ENCODE results near the gene MCM3AP.

The MCM3AP gene

DNA sequence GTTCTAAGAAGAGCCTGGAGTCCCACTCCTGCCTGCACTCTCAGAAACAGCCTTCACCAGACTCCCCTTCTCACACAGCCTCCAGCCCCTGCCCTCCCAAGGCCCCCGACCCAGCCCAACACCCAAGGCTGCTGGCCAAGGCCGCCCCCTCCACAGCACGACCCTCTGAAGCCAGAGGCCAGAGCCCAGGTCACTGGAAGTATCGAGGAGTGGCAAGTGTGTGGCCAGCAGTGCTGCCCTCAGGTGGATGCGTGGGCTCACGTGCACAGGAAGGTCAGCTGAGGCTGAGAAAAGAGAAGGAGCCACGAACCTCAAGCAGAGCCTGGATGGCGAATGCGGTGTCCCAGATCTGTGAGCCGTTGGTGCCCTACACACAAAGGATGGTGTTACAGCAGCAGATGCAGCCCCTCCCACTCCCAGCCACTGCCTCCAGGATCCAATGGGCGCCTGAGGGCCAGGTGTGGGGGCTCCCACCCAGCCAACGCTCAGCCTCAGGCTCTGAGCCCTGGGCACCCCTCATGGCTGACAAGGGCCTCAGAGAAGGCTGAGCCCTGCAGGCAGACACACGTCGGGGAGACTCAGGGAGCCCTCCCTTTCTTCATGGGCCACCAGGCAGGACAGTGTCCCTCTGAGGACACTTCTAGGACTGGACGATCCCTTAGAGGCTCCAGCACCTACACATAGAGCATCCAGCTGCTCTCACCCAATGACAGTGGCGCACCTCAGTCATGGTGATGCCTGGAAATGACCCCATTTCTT, 74.9 kb downstream of the MCM3AP start:
- Histone ChIP-seq H3K4me3 (ENCODE audit: low read depth, low read length) (no peak overlapping the region), H3K4me1 (ENCODE audit: control insufficient read depth, insufficient read depth, low read length, unreplicated experiment) (no peaks in the 10 kb centered on the region), H3K36me3 (ENCODE audit: insufficient read depth, low read length) (no peaks in the 10 kb centered on the region; the same call in 1 of the 2 replicates)

DNA sequence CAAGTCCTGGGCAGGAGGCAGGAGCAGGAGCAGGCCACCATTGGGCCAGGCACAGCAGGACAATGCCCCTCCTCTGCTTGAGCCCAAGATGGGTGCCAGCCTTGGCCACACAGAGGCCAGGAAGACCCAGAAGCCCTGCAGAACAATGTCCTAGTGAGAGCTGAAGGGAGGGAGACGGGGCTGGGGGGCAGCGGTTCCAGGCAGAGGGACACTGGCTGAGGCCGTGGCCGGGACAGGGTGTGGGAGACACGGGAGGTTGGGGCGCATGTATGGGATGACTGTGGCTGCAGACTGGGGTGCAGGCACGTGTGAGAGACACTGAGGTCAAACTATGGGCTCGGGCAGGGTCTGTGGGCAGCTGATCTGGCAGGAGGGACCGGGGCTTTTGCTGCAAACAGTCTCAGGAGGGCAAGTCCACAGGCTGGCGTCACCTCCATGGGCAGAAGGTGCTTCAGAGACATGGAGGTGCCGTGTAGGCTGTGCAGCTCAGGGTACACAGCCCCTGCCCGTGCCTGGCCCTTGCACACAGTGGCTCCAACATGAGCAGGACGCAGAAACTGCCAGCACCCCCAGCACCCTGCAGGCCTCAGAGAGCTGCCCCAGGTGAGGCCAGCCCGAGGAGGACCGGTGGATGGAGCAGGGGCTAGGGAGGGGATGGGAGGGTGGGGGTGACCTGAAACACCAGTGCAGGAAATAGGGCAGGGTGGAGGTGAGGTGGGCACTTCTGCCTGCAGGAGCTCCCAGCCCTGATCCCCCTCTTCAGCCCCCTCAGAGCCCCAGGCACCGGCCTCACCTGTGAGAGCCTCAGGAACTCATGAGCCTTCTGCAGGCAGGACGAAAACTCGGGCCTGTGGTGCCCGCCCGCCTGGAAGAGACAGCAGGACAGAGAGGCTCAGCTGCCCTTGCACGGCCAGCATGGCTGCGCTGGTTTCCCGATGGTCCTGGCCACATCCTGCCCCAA, 76.4 kb downstream of the MCM3AP start:
- H3K27ac ChIP-seq (ENCODE audit: low read depth, low read length): no peak overlapping the region
- H3K4me1 ChIP-seq (ENCODE audit: control insufficient read depth, insufficient read depth, low read length, unreplicated experiment): no peaks in the 10 kb centered on the region
- no peak overlapping the region for H2AFZ ChIP-seq (ENCODE audit: low read length, unreplicated experiment)
- no peaks in the 10 kb centered on the region for H3K79me2 ChIP-seq (ENCODE audit: control insufficient read depth, insufficient read depth, low read length, unreplicated experiment)
- no peak overlapping the region for H3K4me3 ChIP-seq (ENCODE audit: low read depth, low read length)
- no peaks in the 10 kb centered on the region; the same call in 1 of the 2 replicates for H3K36me3 ChIP-seq (ENCODE audit: insufficient read depth, low read length)
- H3K27me3 ChIP-seq (ENCODE audit: insufficient read depth, low read length): no peaks in the 10 kb centered on the region

More for the DNA sequence above, 74.9 kb downstream of the MCM3AP start:
- Histone ChIP-seq H3K27ac (ENCODE audit: low read depth, low read length) (no peak overlapping the region), H3K27me3 (ENCODE audit: insufficient read depth, low read length) (no peaks in the 10 kb centered on the region), H3K79me2 (ENCODE audit: control insufficient read depth, insufficient read depth, low read length, unreplicated experiment) (no peaks in the 10 kb centered on the region), H2AFZ (ENCODE audit: low read length, unreplicated experiment) (no peak overlapping the region)

DNA sequence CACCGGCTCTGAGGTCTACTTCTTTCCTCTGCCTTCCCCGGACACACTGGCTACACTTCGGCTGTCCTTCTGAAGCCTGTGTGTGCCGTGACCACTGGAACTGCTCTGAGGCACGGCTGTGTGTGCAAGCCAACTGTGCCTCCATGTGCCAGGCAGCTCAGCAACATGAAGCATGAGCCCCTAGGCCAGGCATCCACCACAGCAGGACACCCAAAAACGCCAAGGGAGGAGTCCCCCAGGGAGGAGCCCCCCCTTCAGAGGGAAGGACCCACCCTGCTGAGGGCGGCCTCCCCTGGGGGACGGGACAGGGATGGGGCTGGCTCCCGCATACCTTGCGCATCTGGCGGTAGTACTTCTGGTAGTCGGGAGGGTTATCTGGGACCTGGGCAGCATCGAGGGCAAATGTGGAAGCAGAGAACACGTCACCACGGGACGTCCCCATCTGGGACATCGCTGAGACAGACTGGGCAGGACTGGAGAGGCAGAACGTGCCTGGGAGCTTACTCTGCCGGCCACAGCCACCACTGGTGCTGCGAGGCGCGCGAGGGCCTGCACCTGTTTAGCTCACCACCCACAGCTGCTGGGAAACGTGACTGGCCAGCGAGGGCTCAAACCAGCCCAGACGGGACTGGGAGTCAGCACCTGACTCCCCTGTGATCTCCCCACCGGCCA, 77.4 kb downstream of the MCM3AP start:
- no peaks in the 10 kb centered on the region for H3K27me3 ChIP-seq (ENCODE audit: insufficient read depth, low read length)
- H3K79me2 ChIP-seq (ENCODE audit: control insufficient read depth, insufficient read depth, low read length, unreplicated experiment): no peaks in the 10 kb centered on the region
- no peak overlapping the region for H3K4me3 ChIP-seq (ENCODE audit: low read depth, low read length)
- H2AFZ ChIP-seq (ENCODE audit: low read length, unreplicated experiment): no peak overlapping the region
- H3K4me1 ChIP-seq (ENCODE audit: control insufficient read depth, insufficient read depth, low read length, unreplicated experiment): no peaks in the 10 kb centered on the region
- H3K27ac ChIP-seq (ENCODE audit: low read depth, low read length): no peak overlapping the region
- no peaks in the 10 kb centered on the region; the same call in 1 of the 2 replicates for H3K36me3 ChIP-seq (ENCODE audit: insufficient read depth, low read length)

DNA sequence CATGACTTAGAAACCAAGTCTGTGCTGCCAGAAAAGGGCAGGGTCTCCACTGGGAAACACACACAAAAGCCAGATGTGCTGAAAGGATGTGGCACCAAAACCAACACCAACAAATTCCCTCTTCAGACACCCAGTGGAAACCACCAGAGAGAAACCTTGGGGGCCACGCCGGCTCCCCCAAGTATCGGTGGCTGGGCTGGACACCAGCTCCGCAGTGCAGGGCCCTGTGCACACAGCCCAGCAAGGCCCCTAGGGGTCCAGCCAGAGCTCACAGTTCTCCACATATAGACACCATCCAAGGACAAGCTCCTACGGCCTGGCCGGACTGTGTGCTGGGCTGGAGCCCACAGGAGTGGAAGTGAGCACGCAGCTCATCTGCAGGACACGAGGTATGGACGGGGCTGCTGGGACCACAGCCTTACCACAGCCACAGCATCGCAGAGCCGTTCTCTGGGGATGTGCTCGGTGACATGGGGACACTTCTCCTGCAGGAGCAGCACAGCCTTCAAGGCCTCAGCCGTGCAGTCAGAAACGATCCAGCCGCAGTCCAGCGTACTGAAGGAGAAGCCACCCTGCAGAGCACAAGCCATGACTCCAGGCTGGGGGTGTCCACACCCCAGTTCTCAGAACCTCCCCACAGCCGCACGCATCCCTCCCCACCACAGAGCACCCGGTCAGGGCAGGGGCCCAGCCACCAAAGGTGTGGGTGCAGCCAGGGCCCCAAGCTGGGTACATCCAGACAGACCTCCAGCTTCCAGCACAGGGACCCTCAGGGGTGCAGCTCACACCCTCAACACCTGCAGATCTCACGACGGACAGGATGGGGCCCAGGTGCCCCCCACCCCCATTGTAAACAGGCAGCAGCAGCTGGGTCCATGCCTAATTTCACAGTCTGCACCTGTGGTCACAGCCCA, 78.1 kb downstream of the MCM3AP start:
- Histone ChIP-seq H3K27ac (ENCODE audit: low read depth, low read length) (no peak overlapping the region), H3K79me2 (ENCODE audit: control insufficient read depth, insufficient read depth, low read length, unreplicated experiment) (no peaks in the 10 kb centered on the region), H3K4me3 (ENCODE audit: low read depth, low read length) (no peak overlapping the region), H3K36me3 (ENCODE audit: insufficient read depth, low read length) (no peaks in the 10 kb centered on the region; the same call in 1 of the 2 replicates), H3K27me3 (ENCODE audit: insufficient read depth, low read length) (no peaks in the 10 kb centered on the region), H2AFZ (ENCODE audit: low read length, unreplicated experiment) (no peak overlapping the region), H3K4me1 (ENCODE audit: control insufficient read depth, insufficient read depth, low read length, unreplicated experiment) (no peaks in the 10 kb centered on the region)

DNA sequence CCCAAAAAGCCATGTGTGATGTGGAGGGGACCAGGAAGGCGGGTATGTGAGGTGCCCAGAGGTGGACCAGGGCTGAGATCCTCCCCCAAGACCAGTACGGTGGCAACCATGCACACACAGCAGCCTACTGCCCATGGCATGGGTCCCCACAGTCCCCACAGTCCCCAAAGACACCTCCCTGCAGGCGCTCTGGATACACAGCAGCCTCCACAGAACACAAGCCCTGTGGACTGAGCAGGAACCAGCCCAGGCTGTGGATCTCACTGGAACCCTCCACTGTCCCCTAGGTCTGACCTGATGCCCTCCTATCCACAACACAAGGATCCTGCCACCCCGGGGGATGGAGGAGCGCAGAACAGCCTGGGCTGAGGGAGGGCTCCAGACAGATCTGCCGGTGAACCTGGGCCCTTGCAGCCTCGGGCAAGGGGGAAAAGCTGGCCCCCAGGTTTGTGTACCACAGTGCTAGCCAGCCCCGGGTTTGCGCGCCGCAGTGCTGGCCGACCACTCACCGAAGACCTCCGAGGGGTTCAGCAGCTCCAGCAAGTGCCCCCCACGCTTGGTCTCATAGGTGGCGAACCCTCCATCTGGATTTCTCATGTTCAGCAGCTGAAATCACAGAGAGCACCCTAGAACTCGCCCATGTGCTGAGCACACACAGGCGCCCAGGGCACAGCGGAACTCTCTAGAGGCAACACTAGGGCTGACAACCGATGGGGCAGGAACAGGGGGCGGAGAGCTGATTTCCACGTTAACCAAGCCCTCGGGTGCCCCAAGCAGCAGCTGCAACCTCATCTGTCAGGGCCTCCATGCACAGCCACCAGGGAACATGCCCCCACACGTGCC, 79.0 kb downstream of the MCM3AP start:
- Histone ChIP-seq H2AFZ (ENCODE audit: low read length, unreplicated experiment) (no peak overlapping the region), H3K4me3 (ENCODE audit: low read depth, low read length) (no peak overlapping the region), H3K36me3 (ENCODE audit: insufficient read depth, low read length) (no peaks in the 10 kb centered on the region; the same call in 1 of the 2 replicates), H3K79me2 (ENCODE audit: control insufficient read depth, insufficient read depth, low read length, unreplicated experiment) (no peaks in the 10 kb centered on the region), H3K27ac (ENCODE audit: low read depth, low read length) (no peak overlapping the region), H3K27me3 (ENCODE audit: insufficient read depth, low read length) (no peaks in the 10 kb centered on the region), H3K4me1 (ENCODE audit: control insufficient read depth, insufficient read depth, low read length, unreplicated experiment) (no peaks in the 10 kb centered on the region)

DNA sequence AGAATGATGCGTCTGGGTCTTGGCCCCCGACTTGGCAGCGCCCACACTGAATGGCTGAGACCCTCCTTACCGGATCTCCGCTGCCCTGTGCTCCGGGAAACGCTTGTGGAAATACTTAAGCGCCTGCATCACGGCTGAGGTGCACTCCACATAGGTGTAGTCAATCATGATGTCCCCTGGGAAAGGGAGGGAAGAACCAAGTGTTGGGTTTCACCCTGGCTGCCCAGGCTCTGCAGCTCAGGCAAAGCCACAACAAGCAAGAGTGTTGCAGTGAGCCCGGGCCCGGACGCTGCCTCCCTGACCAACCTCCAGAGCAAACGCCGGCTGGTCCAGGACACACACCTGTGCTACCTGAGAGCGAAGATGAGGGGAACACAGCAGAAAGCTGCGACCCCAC, 79.6 kb downstream of the MCM3AP start:
- Histone ChIP-seq H3K4me3 (ENCODE audit: low read depth, low read length) (no peak overlapping the region), H2AFZ (ENCODE audit: low read length, unreplicated experiment) (no peak overlapping the region), H3K36me3 (ENCODE audit: insufficient read depth, low read length) (no peaks in the 10 kb centered on the region; the same call in 1 of the 2 replicates), H3K79me2 (ENCODE audit: control insufficient read depth, insufficient read depth, low read length, unreplicated experiment) (no peaks in the 10 kb centered on the region), H3K27ac (ENCODE audit: low read depth, low read length) (no peak overlapping the region), H3K27me3 (ENCODE audit: insufficient read depth, low read length) (no peaks in the 10 kb centered on the region), H3K4me1 (ENCODE audit: control insufficient read depth, insufficient read depth, low read length, unreplicated experiment) (no peaks in the 10 kb centered on the region)

DNA sequence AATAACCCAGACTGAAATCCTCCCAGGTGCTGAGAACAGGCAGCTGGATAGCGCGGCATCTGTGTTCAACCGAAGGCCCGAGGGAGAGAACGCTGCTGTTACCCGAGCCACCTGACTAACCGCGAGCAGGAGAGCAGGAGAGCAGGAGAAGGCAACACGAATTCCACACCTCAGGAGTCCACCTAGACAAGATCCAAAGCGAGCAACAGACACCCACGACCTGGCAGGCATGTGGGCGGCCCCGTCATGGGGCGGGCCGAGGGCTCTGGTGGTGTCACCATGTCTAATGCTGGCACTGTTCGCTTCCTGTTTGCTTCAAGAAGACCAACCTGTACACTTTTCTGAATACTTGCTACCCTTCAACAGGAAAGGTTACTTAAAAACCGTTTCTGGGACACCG, 80.2 kb downstream of the MCM3AP start:
- Histone ChIP-seq H3K27ac (ENCODE audit: low read depth, low read length) (no peak overlapping the region), H2AFZ (ENCODE audit: low read length, unreplicated experiment) (no peak overlapping the region), H3K4me3 (ENCODE audit: low read depth, low read length) (no peak overlapping the region), H3K4me1 (ENCODE audit: control insufficient read depth, insufficient read depth, low read length, unreplicated experiment) (no peaks in the 10 kb centered on the region), H3K27me3 (ENCODE audit: insufficient read depth, low read length) (no peaks in the 10 kb centered on the region), H3K36me3 (ENCODE audit: insufficient read depth, low read length) (no peaks in the 10 kb centered on the region; the same call in 1 of the 2 replicates), H3K79me2 (ENCODE audit: control insufficient read depth, insufficient read depth, low read length, unreplicated experiment) (no peaks in the 10 kb centered on the region)

DNA sequence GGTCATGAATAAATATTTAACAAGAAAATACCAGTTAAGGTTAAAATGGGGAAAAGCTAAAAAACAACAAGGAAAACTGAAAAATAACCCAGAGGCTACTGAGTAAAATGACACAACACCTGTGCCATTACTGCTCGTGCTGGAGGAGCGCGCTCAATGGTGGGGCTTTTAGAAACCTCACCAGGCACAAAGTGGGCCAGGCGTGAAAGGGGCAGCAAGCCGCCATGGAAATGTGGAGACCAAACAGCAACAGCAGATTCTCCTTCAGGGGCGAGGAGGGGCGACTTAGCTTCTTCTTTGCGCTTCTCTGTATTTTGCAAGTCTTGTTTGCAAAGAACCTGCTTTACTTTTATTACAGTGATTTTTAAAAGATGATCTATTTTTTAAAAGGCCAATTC, 82.2 kb downstream of the MCM3AP start:
- peaks cover 11% of the 10 kb centered on the region for H3K36me3 ChIP-seq (ENCODE audit: insufficient read depth, low read length)
- H3K27ac ChIP-seq (ENCODE audit: low read depth, low read length): no peak overlapping the region
- no peaks in the 10 kb centered on the region for H3K27me3 ChIP-seq (ENCODE audit: insufficient read depth, low read length)
- H3K4me3 ChIP-seq (ENCODE audit: low read depth, low read length): no peak overlapping the region
- H3K4me1 ChIP-seq (ENCODE audit: control insufficient read depth, insufficient read depth, low read length, unreplicated experiment): no peaks in the 10 kb centered on the region
- no peak overlapping the region for H2AFZ ChIP-seq (ENCODE audit: low read length, unreplicated experiment)
- no peaks in the 10 kb centered on the region for H3K79me2 ChIP-seq (ENCODE audit: control insufficient read depth, insufficient read depth, low read length, unreplicated experiment)

DNA sequence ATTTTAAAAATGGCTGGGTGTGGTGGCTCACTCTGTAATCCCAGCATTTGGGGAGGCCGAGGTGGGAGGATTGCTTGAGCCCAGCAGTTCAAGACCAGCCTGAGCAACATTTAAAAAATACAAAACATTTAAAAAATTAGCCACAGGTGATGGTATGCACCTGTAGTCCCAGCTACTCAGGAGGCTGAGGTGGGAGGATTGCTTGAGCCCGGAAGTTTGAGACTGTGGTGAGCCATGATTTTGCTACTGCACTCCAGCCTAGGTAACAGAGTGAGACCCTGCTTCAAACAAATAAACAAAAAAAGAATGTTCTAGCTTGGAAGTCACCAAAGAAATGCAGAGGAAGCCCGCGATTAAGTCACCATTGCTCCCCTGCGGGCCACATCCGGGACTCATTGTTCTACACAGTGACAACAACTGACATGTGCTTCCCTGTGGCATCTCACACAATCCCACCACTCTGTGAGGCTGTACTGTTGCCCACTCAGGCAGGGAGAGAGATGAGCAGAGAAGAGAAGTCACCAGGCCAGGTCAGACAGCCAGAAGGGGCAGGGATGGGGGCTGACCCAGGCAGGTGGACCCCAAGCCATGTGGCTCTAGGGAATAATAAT, 82.7 kb downstream of the MCM3AP start:
- no peak overlapping the region for H3K27ac ChIP-seq (ENCODE audit: low read depth, low read length)
- no peaks in the 10 kb centered on the region for H3K4me1 ChIP-seq (ENCODE audit: control insufficient read depth, insufficient read depth, low read length, unreplicated experiment)
- H3K79me2 ChIP-seq (ENCODE audit: control insufficient read depth, insufficient read depth, low read length, unreplicated experiment): no peaks in the 10 kb centered on the region
- H2AFZ ChIP-seq (ENCODE audit: low read length, unreplicated experiment): no peak overlapping the region
- H3K27me3 ChIP-seq (ENCODE audit: insufficient read depth, low read length): no peaks in the 10 kb centered on the region
- no peak overlapping the region for H3K4me3 ChIP-seq (ENCODE audit: low read depth, low read length)
- peaks cover 11% of the 10 kb centered on the region for H3K36me3 ChIP-seq (ENCODE audit: insufficient read depth, low read length)
